Gastrocnemius medialis (tissue), 4 donors: Measurements from ENCODE around the gene STRA6. TPM values are rescaled to one million over a fixed set of nuclear protein-coding genes. Genes with fewer than 3 reads are reported as not detected.

Experiments
- ATAC-seq, 2 donors: fragments of 150-250 bp; one replicate each; pipeline ENCODE4 v1.9.1; 2016
- DNase-seq, 2 donors: peaks; one replicate each; pipeline ENCODE4 v3.0.0-alpha.2; 2019
- H3K27ac ChIP-seq, 4 donors: fragments of 200-600 bp; sonication (generic); 1 replicate in 1 of 4; 2 replicates in 3 of 4; pipeline ENCODE4 v1.5.1; 2016 to 2018; ENCODE audit warnings: mild to moderate bottlenecking in 2 of 4, moderate library complexity in 1 of 4
- H3K27me3 ChIP-seq, 3 donors: fragments of 200-600 bp; sonication (generic) in 2 of 3; 1 replicate in 1 of 3; 2 replicates in 2 of 3; pipeline versions ENCODE4 v1.5.1 to v1.6.0; 2016 to 2019; ENCODE audit warnings: mild to moderate bottlenecking in 1 of 3, moderate library complexity in 1 of 3
- H3K36me3 ChIP-seq, 2 donors: fragments of 200-600 bp; sonication (generic) in 1 of 2; one replicate each; pipeline ENCODE4 v1.5.1; 2017 to 2018
- H3K4me1 ChIP-seq, 2 donors: fragments of 200-600 bp; sonication (generic) in 1 of 2; one replicate each; pipeline ENCODE4 v1.5.1; 2016 to 2017; ENCODE audit warnings: mild to moderate bottlenecking in 2 of 2
- H3K4me3 ChIP-seq, 4 donors: fragments of 200-600 bp; sonication (generic) in 3 of 4; 1 replicate in 1 of 4; 2 replicates in 3 of 4; pipeline ENCODE4 v1.5.1; 2016 to 2019; ENCODE audit warnings: mild to moderate bottlenecking in 2 of 4
- H3K9me3 ChIP-seq, 3 donors: fragments of 200-600 bp; sonication (generic) in 2 of 3; 1 replicate in 1 of 3; 2 replicates in 2 of 3; pipeline ENCODE4 v1.5.1; 2016 to 2019
- POLR2A ChIP-seq, 2 donors: fragments of 450-650 bp; IDR thresholded peaks; one replicate each; pipeline ENCODE4 v1.6.1; 2017; ENCODE audit warnings: antibody characterized with exemption in 2 of 2, mild to moderate bottlenecking in 2 of 2, moderate library complexity in 2 of 2
- in situ Hi-C, 4 donors: fragments of 200-750 bp; cut with MboI; loops; one replicate each; pipeline versions ENCODE4 v1.15.0 to v1.8.0; 2017; ENCODE audit warnings: low sequenced_read_pairs in 4 of 4
- intact Hi-C: fragments of 100-400 bp; cut with DNase I; formaldehyde crosslinking; loops from one replicate; pipeline ENCODE4 v1.15.1; 2023; ENCODE audit warnings: low total_unique reads
- total RNA-seq, 4 donors: library from RNA; depleted of rRNA; stranded (reverse); fragments of >200 nt; gene quantifications; one replicate each; pipeline versions ENCODE4 v1.1.0 to v1.2.3, GENCODE V29; 2016
- TF ChIP-seq, protein P1 (sequence below), 5 experiments: fragments of 450-650 bp in 3 of 5; fragments of 200-600 bp in 2 of 5; sonication (generic) in 2 of 5; IDR thresholded peaks in 4 of 5; conservative IDR thresholded peaks in 1 of 5; 1 replicate in 4 of 5; 2 replicates in 1 of 5; pipeline ENCODE4 v1.5.1; 2016 to 2019; ENCODE audit warnings: antibody characterized with exemption in 5 of 5, mild to moderate bottlenecking in 3 of 5, moderate library complexity in 3 of 5

STRA6 gene
- total RNA-seq, 4 donors from 2014 or later: not detected

DNA sequence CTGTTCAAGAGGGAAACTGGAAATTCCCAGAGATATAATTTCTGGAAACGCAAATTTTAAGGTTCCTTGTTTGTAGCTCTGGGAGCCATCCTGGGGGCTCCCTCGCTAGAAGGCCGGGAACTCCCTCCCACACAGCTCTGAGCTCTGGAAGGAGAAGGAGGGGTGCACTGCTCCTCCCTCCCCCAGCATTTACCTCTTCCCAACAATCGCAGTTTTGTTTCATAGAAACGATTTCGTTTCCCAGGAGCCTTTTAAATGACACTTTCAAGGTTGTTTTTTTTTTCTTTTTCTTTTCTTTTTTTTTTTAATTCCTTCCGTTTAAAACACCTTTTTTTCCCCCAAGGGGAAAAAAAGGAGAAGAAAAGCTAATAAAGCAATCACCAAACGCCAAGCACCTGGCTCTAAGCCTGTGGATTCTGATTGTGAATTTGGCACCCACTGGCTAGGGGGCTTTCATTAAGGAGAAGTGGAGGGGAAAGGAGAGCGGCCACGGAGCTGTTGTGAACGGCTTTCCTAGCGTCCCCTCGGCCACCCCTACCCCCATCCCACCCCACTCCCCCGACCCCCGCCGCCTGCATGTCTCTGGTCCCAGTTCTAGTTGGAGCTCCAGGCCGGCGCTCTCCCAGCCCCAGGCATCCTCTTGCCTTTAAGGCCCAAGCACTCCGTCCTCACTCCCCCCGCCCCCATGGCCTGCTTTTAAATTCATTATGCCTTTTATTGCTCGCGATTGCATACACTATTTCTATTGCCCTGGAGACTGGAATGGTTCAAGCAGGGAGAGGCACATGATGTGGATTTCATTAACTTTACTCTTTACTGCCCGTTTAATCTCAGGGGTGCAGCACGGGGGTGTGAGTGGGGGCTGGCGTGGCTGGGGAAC lies 19.9 kb upstream of the STRA6 start:
- Histone ChIP-seq H3K27me3 (peaks cover 6 to 20% (median 7%) of the 10 kb centered on the region in 3 donors), H3K36me3 (no peaks in the 10 kb centered on the region), H3K9me3 (no peaks in the 10 kb centered on the region), H3K4me3 (no peak overlapping the region), H3K4me1 (no peaks in the 10 kb centered on the region), H3K27ac (no peak overlapping the region)
- in situ Hi-C loops: no loop called here
- no peak for DNase-seq
- intact Hi-C loops: no loop called here
- TF ChIP-seq, protein P1, sequence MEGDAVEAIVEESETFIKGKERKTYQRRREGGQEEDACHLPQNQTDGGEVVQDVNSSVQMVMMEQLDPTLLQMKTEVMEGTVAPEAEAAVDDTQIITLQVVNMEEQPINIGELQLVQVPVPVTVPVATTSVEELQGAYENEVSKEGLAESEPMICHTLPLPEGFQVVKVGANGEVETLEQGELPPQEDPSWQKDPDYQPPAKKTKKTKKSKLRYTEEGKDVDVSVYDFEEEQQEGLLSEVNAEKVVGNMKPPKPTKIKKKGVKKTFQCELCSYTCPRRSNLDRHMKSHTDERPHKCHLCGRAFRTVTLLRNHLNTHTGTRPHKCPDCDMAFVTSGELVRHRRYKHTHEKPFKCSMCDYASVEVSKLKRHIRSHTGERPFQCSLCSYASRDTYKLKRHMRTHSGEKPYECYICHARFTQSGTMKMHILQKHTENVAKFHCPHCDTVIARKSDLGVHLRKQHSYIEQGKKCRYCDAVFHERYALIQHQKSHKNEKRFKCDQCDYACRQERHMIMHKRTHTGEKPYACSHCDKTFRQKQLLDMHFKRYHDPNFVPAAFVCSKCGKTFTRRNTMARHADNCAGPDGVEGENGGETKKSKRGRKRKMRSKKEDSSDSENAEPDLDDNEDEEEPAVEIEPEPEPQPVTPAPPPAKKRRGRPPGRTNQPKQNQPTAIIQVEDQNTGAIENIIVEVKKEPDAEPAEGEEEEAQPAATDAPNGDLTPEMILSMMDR (IDR thresholded peaks at IDR 0.05 in 4 of 5, conservative IDR thresholded peaks at IDR 0.05 in 1 of 5): no peak
- no peak for TF ChIP-seq POLR2A (IDR thresholded peaks at IDR 0.05)
- no peak for ATAC-seq

DNA sequence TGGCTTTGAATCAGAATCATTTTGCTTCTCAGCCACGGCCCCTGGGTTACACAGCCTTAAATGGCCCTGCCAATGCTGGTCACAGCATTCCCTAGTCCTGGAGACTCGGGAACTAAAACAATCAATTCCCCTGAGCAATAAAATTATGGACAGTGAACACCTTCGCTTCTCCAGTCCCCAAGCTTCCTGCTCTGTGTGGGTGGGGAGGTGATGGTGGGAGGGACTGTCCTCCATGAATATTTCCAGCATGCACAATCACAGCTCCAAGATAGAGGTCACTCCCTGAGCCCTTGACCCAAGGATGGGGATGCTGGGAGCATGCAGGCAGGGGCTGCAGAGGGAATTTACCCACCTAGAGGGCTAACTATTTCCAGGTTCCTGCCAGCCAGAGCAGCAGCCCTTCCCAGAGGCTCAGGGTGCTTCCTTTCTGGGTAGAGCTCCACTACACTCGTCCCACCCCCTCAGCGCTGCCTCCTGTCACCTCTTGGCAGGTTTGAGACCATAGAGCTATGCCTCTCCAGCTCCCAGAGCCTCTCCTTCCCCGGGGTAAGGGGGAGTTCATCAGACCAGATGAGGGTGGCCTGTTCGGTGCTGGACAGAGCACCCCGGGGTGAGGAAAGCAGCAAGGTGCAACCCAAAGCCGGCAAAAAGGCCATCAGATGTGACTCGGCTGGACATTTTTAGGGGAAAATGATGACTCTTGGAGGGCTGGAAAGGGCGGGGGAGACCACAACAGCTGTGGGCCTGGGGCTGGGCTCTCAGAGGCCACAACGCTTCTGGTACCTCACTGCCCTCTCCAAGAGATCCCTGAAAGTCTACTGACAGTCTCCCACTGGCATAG lies 19.0 kb upstream of the STRA6 start:
- peaks cover 6 to 20% (median 7%) of the 10 kb centered on the region in 3 donors for H3K27me3 ChIP-seq
- in situ Hi-C loops: no loop called here

DNA sequence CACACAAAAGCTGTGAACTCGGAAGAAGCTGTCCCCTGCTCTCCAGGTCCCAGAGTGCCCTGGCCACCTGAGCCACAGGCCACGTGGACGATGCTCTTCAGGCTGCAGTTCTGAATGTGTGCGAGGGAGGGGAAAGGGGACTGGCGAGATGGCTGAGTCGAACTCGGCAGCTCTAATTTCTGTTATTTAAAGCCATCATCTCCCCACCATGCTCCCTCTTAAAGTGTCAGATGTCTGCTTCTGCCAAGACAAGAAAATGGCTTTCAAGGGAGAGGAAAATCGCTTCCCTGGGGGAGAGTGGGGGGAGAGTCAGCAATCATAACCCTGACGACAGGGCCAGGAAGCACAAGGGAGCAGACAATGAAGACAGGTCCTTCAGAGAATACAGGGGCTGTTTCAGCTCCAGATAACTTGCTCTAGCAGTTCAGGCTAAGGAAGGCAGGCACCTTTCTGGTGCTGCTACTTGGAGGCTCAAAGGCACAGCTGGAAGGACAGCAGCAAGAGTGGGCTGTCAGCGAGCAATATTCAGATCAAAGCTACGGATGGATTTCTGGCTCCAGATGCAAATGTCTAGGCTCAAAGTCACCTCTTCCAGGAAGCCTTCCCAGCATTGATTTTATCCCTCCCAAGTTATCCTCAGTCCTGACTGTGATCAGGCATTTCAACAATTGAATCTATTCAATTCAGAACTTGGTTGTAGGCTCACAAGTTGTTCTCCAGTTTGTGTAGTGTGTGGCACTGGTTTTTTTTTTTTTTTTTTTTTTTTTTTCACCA lies 18.1 kb upstream of the STRA6 start:
- in situ Hi-C loops (no loop called here), intact Hi-C loops (no loop called here)
- DNase-seq (no peak), ATAC-seq (no peak)
- Histone ChIP-seq H3K9me3 (no peaks in the 10 kb centered on the region), H3K27me3 (peaks cover 6 to 20% (median 7%) of the 10 kb centered on the region in 3 donors), H3K4me1 (no peaks in the 10 kb centered on the region), H3K27ac (no peak overlapping the region), H3K4me3 (no peak overlapping the region), H3K36me3 (no peaks in the 10 kb centered on the region)
- TF ChIP-seq POLR2A (IDR thresholded peaks at IDR 0.05): no peak
- TF ChIP-seq, protein P1 (IDR thresholded peaks at IDR 0.05 in 4 of 5, conservative IDR thresholded peaks at IDR 0.05 in 1 of 5): no peak

More for the DNA sequence above, 19.0 kb upstream of the STRA6 start:
- DNase-seq (no peak), ATAC-seq (no peak)
- H3K27ac ChIP-seq: no peak overlapping the region
- H3K36me3 ChIP-seq: no peaks in the 10 kb centered on the region
- no peak overlapping the region for H3K4me3 ChIP-seq
- intact Hi-C loops: no loop called here
- H3K9me3 ChIP-seq: no peaks in the 10 kb centered on the region
- TF ChIP-seq POLR2A (IDR thresholded peaks at IDR 0.05): no peak
- TF ChIP-seq, protein P1 (IDR thresholded peaks at IDR 0.05 in 4 of 5, conservative IDR thresholded peaks at IDR 0.05 in 1 of 5): no peak
- no peaks in the 10 kb centered on the region for H3K4me1 ChIP-seq
